Neural cell (in vitro differentiated cells): ENCODE measurements around the gene NF1. TPM values are rescaled to one million over a fixed set of nuclear protein-coding genes. Genes with fewer than 3 reads are reported as not detected.

Source experiments
- H2AFZ ChIP-seq: fragments of 200-600, 300-800 bp; sonication (generic), shearing (Covaris generic); 2 replicates; pipeline ENCODE4 v1.6.0; 2014; ENCODE audit warnings: low read depth, mild to moderate bottlenecking, antibody characterized with exemption, low read length, moderate library complexity
- H3F3A ChIP-seq: fragments of 200-600 bp; shearing (Covaris generic); 2 replicates; pipeline ENCODE4 v1.6.1; 2016; ENCODE audit warnings: mild to moderate bottlenecking, moderate library complexity, mixed read lengths, antibody characterized with exemption, low read length; ENCODE audit not compliant: insufficient read depth, poor library complexity, severe bottlenecking
- H3K27ac ChIP-seq: fragments of 200-600, 300-800 bp; sonication (generic), shearing (Covaris generic); 2 replicates; pipeline ENCODE4 v1.5.1; 2014; ENCODE audit warnings: mild to moderate bottlenecking, low read length, moderate library complexity
- H3K27me3 ChIP-seq: fragments of 300-800, 200-600 bp; sonication (generic), shearing (Covaris generic); 2 replicates; pipeline ENCODE4 v1.6.0; 2014; ENCODE audit warnings: mild to moderate bottlenecking, low read depth, low read length, moderate library complexity; ENCODE audit not compliant: insufficient read depth
- H3K36me3 ChIP-seq: fragments of 300-800, 200-600 bp; sonication (generic), shearing (Covaris generic); 2 replicates; pipeline ENCODE4 v1.5.1; 2014; ENCODE audit warnings: mild to moderate bottlenecking, antibody characterized with exemption, low read length, moderate library complexity; ENCODE audit not compliant: insufficient read depth
- H3K4me2 ChIP-seq: fragments of 300-800, 200-600 bp; sonication (generic), shearing (Covaris generic); 2 replicates; pipeline ENCODE4 v1.6.0; 2014; ENCODE audit warnings: mild to moderate bottlenecking, low read length
- H3K4me3 ChIP-seq: fragments of 300-800, 200-600 bp; sonication (generic), shearing (Covaris generic); 2 replicates; pipeline ENCODE4 v1.5.1; 2014; ENCODE audit warnings: mild to moderate bottlenecking, low read length, moderate library complexity
- H3K79me2 ChIP-seq: fragments of 200-600 bp; shearing (Covaris generic); replicated peaks from 2 replicates; pipeline ENCODE4 v1.6.0; 2014; ENCODE audit warnings: mild to moderate bottlenecking, low read length, moderate library complexity; ENCODE audit not compliant: insufficient read depth
- H3K9ac ChIP-seq: fragments of 300-800, 200-600 bp; sonication (generic), shearing (Covaris generic); 2 replicates; pipeline ENCODE4 v1.6.1; 2016; ENCODE audit warnings: mild to moderate bottlenecking, low read length, mixed read lengths
- H3K9me2 ChIP-seq: fragments of 200-600 bp; shearing (Covaris generic); 2 replicates; pipeline ENCODE4 v1.6.1; 2016; ENCODE audit warnings: mild to moderate bottlenecking, low read length, mixed read lengths; ENCODE audit not compliant: insufficient read depth
- H3K9me3 ChIP-seq: fragments of 200-600, 300-800 bp; sonication (generic), shearing (Covaris generic); 2 replicates; pipeline ENCODE4 v1.6.1; 2016; ENCODE audit warnings: mild to moderate bottlenecking, mixed run types, low read length, moderate library complexity, mixed read lengths
- H4K20me1 ChIP-seq: fragments of 200-600 bp; shearing (Covaris generic); 2 replicates; pipeline ENCODE4 v1.6.1; 2016; ENCODE audit warnings: mild to moderate bottlenecking, mixed run types; ENCODE audit not compliant: insufficient read depth
- EP300 ChIP-seq: fragments of 450-650 bp; conservative IDR thresholded peaks from 2 replicates; pipeline ENCODE4 v1.6.1; 2014; ENCODE audit warnings: antibody characterized with exemption, mild to moderate bottlenecking, moderate library complexity; ENCODE audit not compliant: poor library complexity, severe bottlenecking
- POLR2AphosphoS5 ChIP-seq: IDR thresholded peaks from 2 replicates; pipeline ENCODE4 v1.6.1; 2012
- SMC3 ChIP-seq: fragments of 450-650 bp; conservative IDR thresholded peaks from 2 replicates; pipeline ENCODE4 v1.6.1; 2014; ENCODE audit warnings: antibody characterized with exemption, mild to moderate bottlenecking, moderate library complexity; ENCODE audit not compliant: poor library complexity
- TAF1 ChIP-seq: IDR thresholded peaks from 2 replicates; pipeline ENCODE4 v1.6.1; 2012; ENCODE audit warnings: low read depth
- polyA plus RNA-seq: library from polyadenylated mRNA; depleted of rRNA; stranded (reverse); fragments of >200 nt; gene quantifications from 2 replicates; pipeline ENCODE4 v1.2.3, GENCODE V29; 2014
- TF ChIP-seq, protein P1 (sequence below): fragments of 450-650 bp; IDR thresholded peaks from 2 replicates; pipeline ENCODE4 v1.5.1; 2014; ENCODE audit warnings: antibody characterized with exemption, mild to moderate bottlenecking, moderate library complexity; ENCODE audit not compliant: poor library complexity, severe bottlenecking
- TF ChIP-seq, protein P2 (sequence below): IDR thresholded peaks from 2 replicates; pipeline ENCODE4 v1.6.1; 2012; ENCODE audit warnings: borderline replicate concordance

Gene NF1
- polyA plus RNA-seq, 1 donor from 2014 or later: 22.4 TPM

- TF ChIP-seq, protein P1, sequence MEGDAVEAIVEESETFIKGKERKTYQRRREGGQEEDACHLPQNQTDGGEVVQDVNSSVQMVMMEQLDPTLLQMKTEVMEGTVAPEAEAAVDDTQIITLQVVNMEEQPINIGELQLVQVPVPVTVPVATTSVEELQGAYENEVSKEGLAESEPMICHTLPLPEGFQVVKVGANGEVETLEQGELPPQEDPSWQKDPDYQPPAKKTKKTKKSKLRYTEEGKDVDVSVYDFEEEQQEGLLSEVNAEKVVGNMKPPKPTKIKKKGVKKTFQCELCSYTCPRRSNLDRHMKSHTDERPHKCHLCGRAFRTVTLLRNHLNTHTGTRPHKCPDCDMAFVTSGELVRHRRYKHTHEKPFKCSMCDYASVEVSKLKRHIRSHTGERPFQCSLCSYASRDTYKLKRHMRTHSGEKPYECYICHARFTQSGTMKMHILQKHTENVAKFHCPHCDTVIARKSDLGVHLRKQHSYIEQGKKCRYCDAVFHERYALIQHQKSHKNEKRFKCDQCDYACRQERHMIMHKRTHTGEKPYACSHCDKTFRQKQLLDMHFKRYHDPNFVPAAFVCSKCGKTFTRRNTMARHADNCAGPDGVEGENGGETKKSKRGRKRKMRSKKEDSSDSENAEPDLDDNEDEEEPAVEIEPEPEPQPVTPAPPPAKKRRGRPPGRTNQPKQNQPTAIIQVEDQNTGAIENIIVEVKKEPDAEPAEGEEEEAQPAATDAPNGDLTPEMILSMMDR: no peak
- Histone ChIP-seq H2AFZ (no peak overlapping the region), H3K36me3 (no peaks in the 10 kb centered on the region), H3K79me2 (no peaks in the 10 kb centered on the region), H3K27me3 (peaks cover 12% of the 10 kb centered on the region), H3K9me3 (no peaks in the 10 kb centered on the region), H3K27ac (no peak overlapping the region), H3K4me2 (no peak overlapping the region), H3K4me3 (no peak overlapping the region), H3K9ac (no peak overlapping the region), H3K9me2 (no peaks in the 10 kb centered on the region), H4K20me1 (no peaks in the 10 kb centered on the region), H3F3A (no peaks in the 10 kb centered on the region)
Observed at GRCh38 chr17:31387438-31387837, 292.7 kb downstream of the NF1 start.

DNA sequence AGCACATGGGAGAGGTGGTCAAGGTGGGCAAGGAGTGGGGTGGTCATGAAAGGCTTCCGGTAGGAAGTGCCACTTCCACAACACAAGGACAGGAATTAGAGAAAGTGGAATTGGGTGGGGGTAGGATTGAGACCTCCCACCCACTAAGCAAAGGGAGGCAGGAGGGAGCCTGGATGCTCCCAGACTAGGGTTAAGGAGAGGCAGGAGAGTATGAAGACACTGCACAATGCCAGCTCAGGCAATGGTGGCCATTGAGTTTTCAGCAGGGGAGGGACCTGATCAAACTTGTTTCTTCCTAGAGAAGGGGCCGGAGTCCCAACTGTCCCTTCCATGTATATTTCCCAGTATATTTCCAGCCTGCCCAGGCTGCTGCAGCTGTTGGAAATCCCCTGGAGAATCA is 293.6 kb downstream of the NF1 start:
- Histone ChIP-seq H2AFZ (no peak overlapping the region), H3K9me2 (no peaks in the 10 kb centered on the region), H3K27ac (no peak overlapping the region), H3K4me3 (no peak overlapping the region), H3F3A (no peaks in the 10 kb centered on the region), H4K20me1 (no peaks in the 10 kb centered on the region), H3K36me3 (no peaks in the 10 kb centered on the region), H3K79me2 (no peaks in the 10 kb centered on the region), H3K27me3 (peaks cover 21% of the 10 kb centered on the region), H3K9ac (no peak overlapping the region), H3K9me3 (no peaks in the 10 kb centered on the region), H3K4me2 (no peak overlapping the region)
- TF ChIP-seq POLR2AphosphoS5 (no peak), SMC3 (no peak), EP300 (no peak), TAF1 (no peak)
- TF ChIP-seq, protein P2, sequence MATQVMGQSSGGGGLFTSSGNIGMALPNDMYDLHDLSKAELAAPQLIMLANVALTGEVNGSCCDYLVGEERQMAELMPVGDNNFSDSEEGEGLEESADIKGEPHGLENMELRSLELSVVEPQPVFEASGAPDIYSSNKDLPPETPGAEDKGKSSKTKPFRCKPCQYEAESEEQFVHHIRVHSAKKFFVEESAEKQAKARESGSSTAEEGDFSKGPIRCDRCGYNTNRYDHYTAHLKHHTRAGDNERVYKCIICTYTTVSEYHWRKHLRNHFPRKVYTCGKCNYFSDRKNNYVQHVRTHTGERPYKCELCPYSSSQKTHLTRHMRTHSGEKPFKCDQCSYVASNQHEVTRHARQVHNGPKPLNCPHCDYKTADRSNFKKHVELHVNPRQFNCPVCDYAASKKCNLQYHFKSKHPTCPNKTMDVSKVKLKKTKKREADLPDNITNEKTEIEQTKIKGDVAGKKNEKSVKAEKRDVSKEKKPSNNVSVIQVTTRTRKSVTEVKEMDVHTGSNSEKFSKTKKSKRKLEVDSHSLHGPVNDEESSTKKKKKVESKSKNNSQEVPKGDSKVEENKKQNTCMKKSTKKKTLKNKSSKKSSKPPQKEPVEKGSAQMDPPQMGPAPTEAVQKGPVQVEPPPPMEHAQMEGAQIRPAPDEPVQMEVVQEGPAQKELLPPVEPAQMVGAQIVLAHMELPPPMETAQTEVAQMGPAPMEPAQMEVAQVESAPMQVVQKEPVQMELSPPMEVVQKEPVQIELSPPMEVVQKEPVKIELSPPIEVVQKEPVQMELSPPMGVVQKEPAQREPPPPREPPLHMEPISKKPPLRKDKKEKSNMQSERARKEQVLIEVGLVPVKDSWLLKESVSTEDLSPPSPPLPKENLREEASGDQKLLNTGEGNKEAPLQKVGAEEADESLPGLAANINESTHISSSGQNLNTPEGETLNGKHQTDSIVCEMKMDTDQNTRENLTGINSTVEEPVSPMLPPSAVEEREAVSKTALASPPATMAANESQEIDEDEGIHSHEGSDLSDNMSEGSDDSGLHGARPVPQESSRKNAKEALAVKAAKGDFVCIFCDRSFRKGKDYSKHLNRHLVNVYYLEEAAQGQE: no peak
- TF ChIP-seq, protein P1: no peak
